GM21526 (cell line): ENCODE data around the gene ZFYVE19.

ENCODE experiments used
- ATAC-seq: cut with Tn5 transposase; IDR thresholded peaks from one replicate; pipeline ENCODE4 v1.9.1; 2021; ENCODE audit warnings: moderate library complexity; ENCODE audit not compliant: unreplicated experiment, low FRiP score

The ZFYVE19 gene, protein sequence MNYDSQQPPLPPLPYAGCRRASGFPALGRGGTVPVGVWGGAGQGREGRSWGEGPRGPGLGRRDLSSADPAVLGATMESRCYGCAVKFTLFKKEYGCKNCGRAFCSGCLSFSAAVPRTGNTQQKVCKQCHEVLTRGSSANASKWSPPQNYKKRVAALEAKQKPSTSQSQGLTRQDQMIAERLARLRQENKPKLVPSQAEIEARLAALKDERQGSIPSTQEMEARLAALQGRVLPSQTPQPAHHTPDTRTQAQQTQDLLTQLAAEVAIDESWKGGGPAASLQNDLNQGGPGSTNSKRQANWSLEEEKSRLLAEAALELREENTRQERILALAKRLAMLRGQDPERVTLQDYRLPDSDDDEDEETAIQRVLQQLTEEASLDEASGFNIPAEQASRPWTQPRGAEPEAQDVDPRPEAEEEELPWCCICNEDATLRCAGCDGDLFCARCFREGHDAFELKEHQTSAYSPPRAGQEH

DNA sequence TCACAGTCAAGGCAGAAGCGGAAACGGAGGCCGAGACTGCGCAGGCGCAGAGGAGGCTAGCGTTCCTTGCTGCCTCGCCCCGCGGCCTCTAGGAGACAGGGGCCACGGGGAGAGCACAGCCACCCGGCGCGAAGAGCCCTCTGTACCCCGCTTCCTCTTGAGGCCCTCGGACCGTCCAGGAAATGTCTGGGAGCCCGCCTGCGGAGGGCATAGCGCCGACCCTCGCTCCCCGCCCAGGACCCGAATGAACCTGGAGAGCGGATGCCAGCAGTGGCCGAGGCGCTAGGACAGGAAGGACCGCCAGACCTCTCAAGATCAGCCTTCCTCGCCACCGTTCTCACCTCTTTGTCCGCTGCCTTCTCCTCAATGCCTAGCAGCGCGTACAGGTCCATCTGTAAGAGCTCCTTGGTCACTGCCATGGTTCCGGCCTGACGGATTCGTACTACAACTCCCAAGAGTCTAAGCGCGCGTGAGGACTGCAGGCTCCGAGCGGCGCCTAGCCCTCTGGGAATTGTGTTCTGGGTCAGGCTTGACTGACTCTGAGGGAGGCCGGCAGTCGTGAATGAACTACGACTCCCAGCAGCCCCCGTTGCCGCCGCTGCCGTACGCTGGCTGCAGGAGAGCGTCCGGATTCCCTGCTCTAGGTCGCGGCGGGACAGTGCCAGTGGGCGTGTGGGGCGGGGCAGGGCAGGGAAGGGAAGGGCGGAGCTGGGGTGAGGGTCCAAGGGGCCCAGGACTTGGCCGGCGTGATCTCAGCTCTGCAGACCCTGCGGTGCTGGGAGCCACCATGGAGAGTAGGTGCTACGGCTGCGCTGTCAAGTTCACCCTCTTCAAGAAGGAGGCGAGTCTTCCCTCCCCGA, at the start of gene ZFYVE19, which contains the start of gene DNAJC17:
Gene ZFYVE19, plus strand, starts transcription at position 62 of the 860 bp plus-strand sequence. Its CDS starts 501 bp downstream, at position 563.
Gene DNAJC17, minus strand, starts transcription at position 446 of the 860 bp plus-strand sequence. Its CDS starts 27 bp downstream, at position 419.
- peak; percentile 87 for ATAC-seq

DNA sequence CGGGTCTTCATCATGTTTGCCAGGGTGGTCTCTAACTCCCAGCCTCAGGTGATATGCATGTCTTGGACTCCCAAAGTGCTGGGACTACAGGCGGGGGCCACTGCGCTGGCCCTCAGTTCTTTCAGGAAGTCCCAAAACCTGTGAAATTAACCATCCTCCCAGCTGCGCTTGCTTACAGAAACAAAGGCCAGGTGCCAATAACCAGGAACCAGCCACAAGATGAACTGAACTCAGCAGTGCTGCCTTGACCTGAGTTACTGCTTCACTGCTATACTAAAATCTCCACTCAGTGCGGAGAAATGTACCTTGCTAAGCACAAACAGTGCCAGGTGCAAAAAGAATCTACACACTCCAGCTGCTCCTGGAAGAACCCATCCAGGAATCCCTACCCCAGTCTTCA, 46.9 kb upstream of the ZFYVE19 start:
- no peak for ATAC-seq

DNA sequence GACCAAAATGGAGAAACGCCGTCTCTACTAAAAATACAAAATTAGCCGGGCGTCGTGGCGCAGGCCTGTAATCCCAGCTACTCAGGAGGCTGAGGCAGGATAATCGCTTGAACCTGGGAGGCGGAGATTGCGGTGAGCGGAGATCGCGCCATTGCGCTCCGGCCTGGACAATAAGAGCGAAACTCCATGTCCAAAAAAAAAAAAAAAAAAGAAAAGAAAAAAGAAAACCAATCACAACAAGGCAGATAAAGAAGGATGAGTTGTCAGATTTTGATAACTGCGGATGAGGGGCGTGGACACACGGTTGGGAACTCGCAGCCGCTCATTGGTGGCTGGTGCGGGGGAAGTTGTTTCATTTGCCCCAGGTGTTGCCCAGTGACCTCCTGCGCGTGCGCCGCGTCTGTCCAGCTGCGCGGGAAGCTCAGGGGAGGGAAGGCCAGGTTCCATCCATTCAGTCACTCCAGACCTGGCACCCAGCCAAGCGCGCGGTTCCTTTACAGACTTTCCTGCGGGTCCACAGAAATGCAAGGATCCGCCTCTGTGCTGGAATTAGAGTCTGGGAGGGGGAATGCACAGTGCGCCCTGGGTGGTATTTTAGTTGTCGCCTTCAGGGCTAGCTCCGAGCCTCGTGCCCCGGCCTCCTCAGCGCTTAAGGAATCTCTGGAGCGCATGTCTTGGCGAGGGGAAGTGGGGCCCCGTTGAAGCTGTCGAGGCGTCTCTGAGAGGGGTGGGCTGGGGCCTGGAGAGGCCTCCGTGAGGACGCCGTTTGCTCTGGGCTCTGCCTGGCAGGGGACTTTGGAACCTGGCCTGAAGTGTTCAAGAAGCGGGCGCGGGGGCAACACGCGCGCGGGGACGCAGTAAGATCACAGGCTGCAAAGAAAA, 43.7 kb upstream of the ZFYVE19 start:
- no peak for ATAC-seq

DNA sequence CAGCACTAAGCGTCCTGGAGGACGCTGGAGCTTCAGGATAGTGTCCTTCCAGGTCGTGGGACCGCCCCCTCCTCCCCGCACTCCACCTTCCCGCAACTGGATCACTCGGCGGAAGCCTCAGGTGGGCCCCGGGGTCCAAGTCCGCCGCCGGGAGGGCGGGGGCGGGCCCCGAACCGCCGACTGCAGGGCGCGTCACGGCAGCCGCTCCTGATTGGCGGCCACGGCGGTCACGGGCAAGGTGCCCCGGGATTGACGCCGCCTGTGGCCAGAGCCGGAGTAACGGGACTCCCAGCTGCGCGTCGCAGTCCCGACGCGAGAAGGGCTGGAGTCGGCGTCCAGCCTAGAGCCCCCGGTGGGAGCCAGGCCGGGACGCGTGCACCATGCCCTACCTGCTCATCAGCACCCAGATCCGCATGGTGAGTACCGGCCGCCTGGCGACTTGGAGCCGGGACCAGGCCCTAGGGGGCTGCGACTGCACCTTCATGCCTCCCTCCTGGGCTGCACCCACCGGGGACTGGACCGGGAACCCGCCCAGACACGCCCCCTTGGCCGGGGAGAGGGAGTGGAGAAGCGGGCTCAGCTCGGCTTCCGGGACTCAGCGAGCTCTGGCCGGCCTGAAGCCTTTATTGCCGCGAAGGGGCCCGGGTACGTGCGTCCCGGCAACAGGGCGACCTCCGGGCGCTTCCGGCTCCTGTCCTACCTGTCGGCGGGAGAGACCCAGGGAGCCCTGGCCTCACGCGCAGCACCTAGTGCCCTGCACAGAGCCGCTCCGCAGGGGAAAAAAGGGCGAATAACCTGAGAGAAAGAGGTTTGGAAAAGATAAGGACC, 42.9 kb upstream of the ZFYVE19 start, which contains the start of gene GCHFR:
Gene GCHFR, plus strand, starts transcription at position 268 of the 828 bp plus-strand sequence. Its CDS starts 113 bp downstream, at position 381.
- ATAC-seq: peak; percentile 53

DNA sequence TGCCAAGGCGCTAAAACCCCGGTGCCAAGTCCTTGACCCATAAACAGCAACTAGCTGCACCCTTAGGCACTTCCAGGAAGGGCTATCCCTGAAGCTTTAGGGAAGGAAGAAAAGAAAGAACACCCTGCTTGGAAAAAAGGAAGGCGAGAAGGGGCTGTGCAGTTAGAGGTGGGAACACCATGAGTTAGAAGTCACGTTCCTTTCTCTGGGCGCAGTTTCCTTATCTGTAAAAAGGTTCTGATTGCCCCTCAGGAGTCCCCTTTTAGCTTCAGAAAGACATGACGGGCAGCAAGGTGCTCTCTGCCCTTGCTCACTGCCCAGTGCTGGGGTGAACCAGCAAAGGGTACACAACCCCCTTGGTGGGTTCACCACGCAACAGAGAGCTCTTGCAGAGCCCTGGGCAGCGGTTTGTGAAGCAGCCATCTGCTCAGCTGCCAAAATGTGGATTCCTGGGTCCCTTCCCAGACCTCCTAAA, 42.2 kb upstream of the ZFYVE19 start:
- no peak for ATAC-seq

DNA sequence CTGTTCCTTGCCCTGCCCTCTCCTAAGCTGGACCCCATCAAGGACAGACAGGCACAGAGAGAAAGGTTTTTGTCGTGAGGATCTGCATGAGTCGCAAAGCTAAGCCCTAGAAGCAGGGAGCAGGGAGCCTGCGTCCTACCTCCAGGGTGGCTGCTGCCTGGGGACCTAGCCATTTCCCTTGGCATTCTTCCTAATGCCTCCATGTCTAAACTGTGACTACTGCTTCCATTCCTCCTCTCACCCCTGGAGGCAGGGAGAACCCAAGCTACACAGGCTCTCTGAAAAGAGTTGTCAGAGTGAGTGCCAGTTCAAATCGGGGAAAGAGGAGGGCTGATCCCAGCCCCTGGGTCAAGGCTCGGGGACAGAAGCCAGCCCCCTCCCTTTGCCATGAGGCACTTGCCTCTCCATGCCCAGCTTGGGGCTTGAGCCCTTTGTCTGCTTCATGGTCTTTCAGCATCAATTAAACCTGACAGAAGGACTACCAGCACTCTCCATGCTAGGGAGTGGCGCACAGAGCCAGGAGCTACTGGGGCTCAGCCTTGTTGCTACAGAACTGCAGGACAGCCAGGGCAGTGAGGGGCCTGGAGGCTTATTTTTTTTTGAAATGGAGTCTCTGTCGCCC, 40.6 kb upstream of the ZFYVE19 start:
- no peak for ATAC-seq

DNA sequence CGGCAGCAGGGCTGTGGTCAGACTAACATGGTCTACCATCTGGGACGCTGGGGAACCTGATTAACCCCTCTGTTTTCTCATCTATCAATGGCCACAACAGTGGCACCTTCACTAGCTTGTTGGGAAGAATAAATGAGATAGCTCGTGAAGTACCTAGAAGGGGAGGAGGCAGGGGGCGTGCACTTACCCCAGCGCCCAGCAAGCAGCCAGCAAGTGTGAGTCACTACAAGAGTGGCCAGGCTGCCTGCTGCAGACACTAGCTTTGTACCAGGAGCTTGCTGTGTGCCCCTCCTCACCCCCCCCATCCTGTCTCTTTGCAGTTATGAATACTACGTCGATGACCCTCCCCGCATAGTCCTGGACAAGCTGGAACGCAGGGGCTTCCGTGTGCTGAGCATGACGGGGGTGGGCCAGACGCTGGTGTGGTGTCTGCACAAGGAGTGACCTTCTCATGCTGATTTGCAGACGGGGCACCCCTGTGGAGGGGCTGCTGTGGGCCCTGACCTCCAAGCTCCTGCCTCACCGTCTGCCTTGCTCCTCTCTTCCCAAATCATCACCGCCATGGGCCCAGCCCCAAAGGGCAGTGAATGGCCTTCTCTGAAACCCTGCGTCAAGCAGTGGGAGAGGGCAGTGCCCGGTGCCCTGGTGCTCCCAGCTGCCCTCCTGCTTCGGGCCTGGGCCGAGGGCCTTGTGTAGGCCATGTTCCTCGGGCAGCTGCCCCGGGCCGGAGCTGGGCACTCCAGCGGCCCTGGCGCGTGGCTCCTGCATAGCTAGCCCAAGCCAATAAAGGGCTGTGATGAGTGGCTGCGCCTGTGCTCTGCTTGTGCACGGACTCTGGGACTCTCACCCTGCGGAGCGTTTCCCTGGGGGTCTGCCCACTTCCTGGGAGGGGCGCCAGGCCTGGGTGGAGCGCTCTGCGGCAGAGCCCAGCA, 39.7 kb upstream of the ZFYVE19 start:
- no peak for ATAC-seq

DNA sequence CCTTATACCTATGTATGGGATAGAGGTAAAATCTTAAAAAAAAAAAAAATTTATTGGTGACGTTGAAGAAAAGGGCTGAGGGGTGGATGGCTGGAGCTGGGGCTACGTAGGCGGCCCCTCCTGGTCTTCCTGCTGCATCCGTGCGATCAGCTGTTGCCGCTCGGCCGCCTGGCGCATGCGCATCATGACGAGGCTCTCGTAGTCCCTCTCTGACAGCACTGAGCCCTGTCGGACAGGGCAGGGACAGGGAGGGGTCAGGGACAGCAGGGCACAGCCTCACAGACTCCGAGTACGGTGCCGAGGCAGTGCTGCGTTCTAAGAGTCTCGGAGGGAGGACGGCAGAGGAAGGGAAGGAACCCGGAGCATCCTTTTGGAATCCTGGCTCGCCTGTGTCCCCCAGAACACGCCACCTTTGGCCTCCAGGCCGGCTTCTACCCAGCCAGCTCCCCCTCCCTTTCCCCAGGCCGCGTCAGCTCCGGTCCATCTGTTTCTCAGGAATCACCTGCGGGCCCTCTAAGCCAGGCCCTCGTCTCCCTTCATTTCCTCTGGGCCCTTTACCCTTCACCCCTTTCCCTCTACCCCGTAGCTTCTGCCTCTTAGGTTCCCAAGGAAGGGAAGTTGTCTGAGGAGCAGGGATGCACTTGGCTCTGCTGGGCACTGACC, 38.9 kb upstream of the ZFYVE19 start:
- no peak for ATAC-seq

DNA sequence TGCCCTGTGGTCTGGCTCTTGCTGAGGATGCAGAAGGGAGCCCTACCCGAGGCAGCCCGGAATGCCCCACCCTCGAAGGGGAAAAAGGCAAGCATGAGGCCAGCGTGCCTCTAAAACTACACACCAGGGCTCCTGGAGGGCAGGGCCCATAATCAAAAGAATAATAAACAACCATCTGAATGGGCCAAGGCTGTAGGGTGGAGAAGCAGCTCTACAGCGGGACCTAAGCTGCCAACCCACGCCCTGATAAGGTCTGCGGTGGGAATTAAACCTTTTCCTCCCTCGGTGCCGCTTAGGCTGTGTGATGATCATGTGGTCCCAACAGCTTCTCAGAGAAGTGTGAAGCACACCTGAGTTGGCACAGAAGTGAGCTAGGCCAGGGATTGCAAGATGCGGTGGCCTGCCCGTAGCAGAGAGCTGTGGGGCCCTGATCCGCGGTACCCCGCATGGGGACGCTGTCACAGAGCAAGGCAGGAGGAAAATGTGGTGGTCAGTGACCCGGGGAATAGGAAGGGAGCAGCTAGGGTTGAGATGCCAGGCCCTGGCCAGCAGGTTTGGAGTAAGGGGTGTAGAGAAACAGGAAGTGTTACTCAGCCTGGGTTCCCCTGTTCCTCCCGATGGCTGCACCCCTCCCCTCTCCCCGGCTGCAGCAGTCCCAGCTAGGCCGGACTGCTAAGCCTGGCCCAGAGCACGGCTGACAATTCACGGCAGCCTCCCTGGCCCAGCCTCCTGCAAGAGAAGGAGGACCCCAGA, 38.2 kb upstream of the ZFYVE19 start:
- no peak for ATAC-seq

DNA sequence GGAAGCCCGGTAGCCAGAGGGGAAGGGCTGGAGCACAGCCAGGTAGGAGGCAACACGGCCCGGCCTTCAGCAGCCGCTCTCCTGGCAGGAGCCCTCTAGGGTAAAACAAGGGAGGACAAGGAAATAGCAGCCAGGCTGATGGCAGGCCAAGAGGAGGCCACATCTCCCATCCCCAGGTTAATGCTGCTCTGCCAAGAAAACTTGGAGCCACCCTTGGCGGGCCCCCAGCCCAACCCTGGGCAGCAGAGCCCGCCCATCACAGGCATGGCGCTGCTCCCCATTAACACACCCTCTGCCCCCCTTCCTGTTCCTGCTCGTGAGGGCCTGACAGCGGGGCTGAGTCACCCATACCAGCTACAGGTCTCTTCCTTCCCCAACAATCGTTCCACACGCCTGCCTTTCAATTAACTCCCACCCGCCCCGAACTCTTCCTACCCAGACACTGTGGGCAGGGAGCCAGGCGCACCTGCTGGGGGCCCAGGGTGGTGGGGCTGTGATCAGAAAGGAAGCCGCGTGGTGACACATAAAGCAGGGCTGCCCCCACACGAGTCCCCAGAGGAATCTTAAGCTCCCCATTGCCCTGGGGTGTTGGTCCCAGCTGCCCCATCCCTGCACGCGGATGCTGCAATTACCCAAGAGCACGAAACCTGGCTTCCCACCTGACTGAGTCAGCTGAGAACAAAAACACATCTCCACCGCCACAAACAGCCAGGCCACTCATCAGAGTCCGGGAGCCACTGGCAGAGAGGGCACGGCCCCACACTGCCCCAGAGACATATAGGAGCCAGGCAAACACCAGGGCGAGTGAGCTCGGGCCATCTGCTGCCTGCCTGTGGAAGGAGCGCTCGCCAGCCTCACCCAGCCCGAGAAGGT, 37.4 kb upstream of the ZFYVE19 start, which contains the start of gene C15orf62:
Gene C15orf62, plus strand, starts transcription at position 707 of the 873 bp plus-strand sequence. CDS start 516 bp downstream, outside the sequence.
- no peak for ATAC-seq

DNA sequence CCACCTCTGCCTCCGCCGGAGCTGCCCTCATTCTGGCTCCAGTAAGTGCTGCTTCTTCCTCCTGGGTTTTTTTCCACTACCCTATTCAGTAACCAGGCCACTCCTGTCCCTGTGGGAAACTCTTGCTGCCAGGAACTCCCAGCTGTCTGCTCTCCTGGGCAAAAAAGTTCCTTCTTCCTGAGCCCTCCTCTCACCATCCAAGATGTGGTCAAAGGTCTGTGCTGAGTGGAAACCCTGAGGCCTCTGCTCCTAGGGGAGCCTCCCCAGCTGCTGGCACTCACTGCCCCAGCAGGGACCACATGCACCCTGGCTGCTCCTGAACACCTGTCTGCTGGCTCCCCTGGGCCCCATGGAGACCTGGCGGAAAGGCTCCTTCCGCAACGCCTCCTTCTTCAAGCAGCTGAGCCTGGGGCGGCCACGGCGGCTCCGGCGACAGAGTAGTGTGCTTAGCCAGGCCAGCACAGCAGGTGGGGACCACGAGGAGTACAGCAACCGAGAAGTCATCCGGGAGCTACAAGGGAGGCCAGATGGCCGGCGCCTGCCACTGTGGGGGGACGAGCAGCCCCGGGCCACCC, 36.7 kb upstream of the ZFYVE19 start:
- no peak for ATAC-seq

DNA sequence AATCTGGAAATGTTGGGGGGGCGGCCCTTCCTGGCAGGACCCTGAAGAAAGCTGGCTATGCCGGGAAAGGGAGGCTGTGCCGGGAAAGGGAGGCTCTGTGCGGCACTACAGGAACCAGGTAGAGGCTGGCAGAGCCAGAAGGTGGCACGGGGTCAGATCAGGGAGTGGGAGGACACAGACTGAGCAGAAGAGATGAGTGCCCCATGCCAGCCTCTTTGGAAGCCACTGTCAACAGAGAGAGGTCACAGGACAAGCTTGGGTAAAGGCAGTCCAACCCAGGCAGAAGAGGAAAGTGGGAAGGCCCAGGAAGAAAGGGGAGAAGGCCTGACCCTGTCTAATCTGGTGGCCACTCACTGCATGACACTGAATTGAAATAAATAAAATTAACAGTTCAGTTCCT, 35.6 kb upstream of the ZFYVE19 start:
- no peak for ATAC-seq

DNA sequence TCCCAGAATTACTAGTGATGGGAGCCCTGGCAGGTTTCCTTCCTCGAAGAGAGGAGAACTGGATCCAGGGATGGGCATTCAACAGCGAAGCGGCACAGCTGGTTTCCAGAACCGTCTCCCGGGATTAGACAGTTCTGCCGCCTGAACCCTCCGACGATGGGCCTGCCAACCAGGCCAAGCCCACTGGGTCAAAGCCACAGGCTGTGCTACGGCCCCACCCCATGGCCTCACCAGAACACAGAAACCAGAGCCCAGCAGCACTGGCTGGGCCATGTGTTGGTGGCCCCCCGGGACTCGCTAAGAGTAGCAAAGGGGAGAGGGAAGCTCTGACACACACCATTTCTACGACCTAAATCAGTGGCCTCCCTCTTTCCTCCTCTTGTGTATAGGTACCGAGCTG, 34.9 kb upstream of the ZFYVE19 start:
- ATAC-seq: no peak

DNA sequence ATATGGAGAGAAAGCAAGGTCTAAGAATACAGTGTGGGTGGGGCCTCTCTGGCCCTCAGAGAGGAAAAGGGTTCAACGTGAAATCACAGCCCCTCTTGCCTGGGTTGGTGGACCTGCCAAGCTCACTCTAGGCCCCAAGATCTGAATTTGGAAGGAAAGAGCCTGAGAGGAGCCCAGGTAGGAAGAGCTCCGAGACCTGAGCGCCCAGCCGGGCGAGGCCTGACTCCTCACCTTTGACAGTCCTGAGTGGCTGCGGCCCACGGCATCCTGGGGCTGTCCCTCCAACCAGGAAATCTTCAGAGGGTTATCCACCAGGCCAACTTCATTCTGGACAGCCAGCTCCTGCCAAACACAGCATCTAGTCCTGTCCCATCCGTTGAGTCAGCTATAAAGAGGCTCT, 33.4 kb upstream of the ZFYVE19 start:
- ATAC-seq: no peak

DNA sequence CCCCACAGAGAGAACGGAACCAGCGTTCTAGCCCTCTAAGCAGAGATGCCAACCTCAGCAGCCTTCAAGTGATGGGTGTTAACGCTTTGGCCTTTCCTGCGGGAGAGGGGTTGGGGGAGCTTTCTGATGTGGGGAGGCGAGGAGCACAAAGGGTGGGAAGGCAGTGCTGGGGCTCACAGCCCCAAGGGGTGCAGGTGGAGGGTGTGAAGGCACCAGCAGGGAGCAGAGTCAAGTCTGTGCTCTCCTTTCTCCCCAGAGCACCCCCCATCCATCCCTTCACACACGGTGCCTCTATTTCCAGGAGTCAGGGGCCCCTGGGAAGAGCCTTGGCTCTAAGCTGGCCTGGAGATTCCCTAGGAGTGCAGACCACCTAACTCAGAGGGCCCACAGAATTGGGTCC, 33.0 kb upstream of the ZFYVE19 start:
- no peak for ATAC-seq
